ENCODE measurements around the gene HOXB13.

- no peak for TF ChIP-seq EZH2phosphoT487 (conservative IDR thresholded peaks at IDR 0.05; ENCODE audit: low read length)
- TF ChIP-seq, protein P1, sequence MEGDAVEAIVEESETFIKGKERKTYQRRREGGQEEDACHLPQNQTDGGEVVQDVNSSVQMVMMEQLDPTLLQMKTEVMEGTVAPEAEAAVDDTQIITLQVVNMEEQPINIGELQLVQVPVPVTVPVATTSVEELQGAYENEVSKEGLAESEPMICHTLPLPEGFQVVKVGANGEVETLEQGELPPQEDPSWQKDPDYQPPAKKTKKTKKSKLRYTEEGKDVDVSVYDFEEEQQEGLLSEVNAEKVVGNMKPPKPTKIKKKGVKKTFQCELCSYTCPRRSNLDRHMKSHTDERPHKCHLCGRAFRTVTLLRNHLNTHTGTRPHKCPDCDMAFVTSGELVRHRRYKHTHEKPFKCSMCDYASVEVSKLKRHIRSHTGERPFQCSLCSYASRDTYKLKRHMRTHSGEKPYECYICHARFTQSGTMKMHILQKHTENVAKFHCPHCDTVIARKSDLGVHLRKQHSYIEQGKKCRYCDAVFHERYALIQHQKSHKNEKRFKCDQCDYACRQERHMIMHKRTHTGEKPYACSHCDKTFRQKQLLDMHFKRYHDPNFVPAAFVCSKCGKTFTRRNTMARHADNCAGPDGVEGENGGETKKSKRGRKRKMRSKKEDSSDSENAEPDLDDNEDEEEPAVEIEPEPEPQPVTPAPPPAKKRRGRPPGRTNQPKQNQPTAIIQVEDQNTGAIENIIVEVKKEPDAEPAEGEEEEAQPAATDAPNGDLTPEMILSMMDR (IDR thresholded peaks at IDR 0.05; ENCODE audit: insufficient read depth, low read length, poor library complexity, severe bottlenecking) = no peak
Measured at GRCh38 chr17:48738424-48738802, 9.9 kb upstream of the HOXB13 start.

Measured in SU-DHL-6 (cell line).